ENCODE results near the gene RRP12.
A peak's percentile ranks its signal among the peaks of the same experiment; 100 is the strongest.
"Not testable (repeated sequence)": the region's sequence is repeated elsewhere in the genome, so short reads cannot be mapped to it uniquely, and the experiment has no call there.

Gene RRP12

DNA sequence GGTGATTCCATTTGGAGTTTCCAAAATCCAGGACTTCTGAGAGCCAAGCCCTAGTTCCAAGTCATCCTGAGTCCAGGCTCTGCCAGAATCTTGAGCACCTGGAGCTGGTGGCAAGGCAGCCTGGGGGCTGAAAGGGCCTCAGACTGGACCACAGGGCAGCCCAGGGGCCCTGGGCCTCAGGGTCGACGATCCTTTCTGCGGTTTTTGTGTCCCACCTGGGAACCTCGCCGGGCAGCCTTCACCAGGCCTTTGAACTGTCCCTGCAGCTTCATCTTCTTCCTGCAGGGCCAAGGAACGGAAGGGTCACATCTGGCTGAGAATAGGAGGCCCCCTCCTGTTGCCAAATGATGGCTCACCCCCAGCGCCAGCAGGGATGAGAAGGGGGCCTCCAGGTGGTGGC is 44.2 kb downstream of the RRP12 start:
- H3K27ac ChIP-seq (ENCODE audit: low read length) = no peak overlapping the region
- no CpG with 5 or more reads among the region's 7 CpGs for WGBS (ENCODE audit: insufficient coverage, insufficient read length)

DNA sequence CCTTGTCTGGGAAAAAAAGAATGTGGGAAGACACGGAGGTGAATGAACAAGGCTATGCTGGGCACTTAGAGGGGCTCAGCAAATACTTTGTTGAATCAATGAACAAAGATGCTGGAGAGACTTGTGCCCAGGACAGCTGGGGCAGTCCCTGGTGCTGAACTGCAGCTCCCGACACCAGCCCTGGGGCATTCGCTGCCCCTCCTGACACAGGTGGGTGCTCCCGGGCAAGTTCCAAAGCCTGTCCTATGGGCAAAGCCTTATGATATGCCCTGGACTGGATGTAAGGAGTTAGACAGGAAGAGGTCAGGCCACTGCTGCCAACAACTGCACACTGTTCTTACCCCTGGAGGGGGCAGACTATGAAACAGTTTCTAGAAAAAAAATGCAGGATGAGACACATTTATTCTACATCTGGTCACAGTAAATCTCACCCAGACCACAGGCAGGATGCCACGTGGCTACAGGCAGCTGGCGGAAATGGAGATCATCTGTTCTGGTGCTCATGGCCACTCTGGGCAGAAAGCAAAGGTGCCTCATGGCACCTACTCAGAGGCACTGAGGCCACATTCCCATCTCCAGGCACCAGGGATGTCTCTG is 44.7 kb downstream of the RRP12 start:
- Histone ChIP-seq H3K9me3 (ENCODE audit: control insufficient read depth, insufficient read depth, low read length) (no peaks in the 10 kb centered on the region), H3K4me1 (ENCODE audit: control insufficient read depth, insufficient read depth, low read length) (0 out of 2 replicates have a peak, but pooled peaks cover 1% of the 10 kb centered on the region), H3K27ac (ENCODE audit: low read length) (no peak overlapping the region), H3K36me3 (ENCODE audit: control insufficient read depth, insufficient read depth, low read length) (peaks cover 31% of the 10 kb centered on the region), H3K27me3 (ENCODE audit: control insufficient read depth, insufficient read depth, low read length) (no peaks in the 10 kb centered on the region; the same call in 1 of the 2 replicates), H3K4me3 (ENCODE audit: low read length) (no peak overlapping the region)
- no peak for DNase-seq (ENCODE audit: low read depth, low spot score)
- no CpG with 5 or more reads among the region's 6 CpGs for WGBS (ENCODE audit: insufficient coverage, insufficient read length)

More for the DNA sequence above, 44.2 kb downstream of the RRP12 start:
- no peaks in the 10 kb centered on the region; the same call in 1 of the 2 replicates for H3K27me3 ChIP-seq (ENCODE audit: control insufficient read depth, insufficient read depth, low read length)
- no peak overlapping the region for H3K4me3 ChIP-seq (ENCODE audit: low read length)
- DNase-seq (ENCODE audit: low read depth, low spot score) = no peak
- H3K36me3 ChIP-seq (ENCODE audit: control insufficient read depth, insufficient read depth, low read length) = peaks cover 31% of the 10 kb centered on the region
- 0 out of 2 replicates have a peak, but pooled peaks cover 1% of the 10 kb centered on the region for H3K4me1 ChIP-seq (ENCODE audit: control insufficient read depth, insufficient read depth, low read length)
- H3K9me3 ChIP-seq (ENCODE audit: control insufficient read depth, insufficient read depth, low read length) = no peaks in the 10 kb centered on the region

DNA sequence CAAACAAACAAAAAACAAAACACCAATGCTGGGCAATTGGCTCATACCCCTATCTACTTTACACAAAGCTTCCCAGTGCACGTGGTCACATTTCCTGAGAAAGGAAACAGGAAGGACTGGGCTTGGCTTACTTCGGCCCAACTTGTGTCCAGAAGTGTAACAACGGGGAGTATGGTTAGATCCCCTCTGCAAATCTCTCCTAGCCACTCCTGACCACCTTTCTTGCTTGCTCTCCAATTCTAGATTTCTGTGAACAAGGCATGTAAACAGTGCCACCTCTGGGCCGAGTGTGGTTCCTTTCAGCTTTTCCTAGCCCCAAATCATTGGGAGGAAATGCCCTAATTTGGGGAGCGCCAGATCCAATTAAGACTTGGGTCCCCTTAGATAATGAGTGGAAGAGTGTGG is 45.6 kb downstream of the RRP12 start:
- WGBS (ENCODE audit: insufficient coverage, insufficient read length) = no CpG with 5 or more reads among the region's 5 CpGs
- no peak overlapping the region for H3K4me3 ChIP-seq (ENCODE audit: low read length)
- H3K36me3 ChIP-seq (ENCODE audit: control insufficient read depth, insufficient read depth, low read length) = peaks cover 31% of the 10 kb centered on the region
- H3K4me1 ChIP-seq (ENCODE audit: control insufficient read depth, insufficient read depth, low read length) = 0 out of 2 replicates have a peak, but pooled peaks cover 1% of the 10 kb centered on the region
- no peaks in the 10 kb centered on the region; the same call in 1 of the 2 replicates for H3K27me3 ChIP-seq (ENCODE audit: control insufficient read depth, insufficient read depth, low read length)
- no peaks in the 10 kb centered on the region for H3K9me3 ChIP-seq (ENCODE audit: control insufficient read depth, insufficient read depth, low read length)
- H3K27ac ChIP-seq (ENCODE audit: low read length) = no peak overlapping the region
- no peak for DNase-seq (ENCODE audit: low read depth, low spot score)

DNA sequence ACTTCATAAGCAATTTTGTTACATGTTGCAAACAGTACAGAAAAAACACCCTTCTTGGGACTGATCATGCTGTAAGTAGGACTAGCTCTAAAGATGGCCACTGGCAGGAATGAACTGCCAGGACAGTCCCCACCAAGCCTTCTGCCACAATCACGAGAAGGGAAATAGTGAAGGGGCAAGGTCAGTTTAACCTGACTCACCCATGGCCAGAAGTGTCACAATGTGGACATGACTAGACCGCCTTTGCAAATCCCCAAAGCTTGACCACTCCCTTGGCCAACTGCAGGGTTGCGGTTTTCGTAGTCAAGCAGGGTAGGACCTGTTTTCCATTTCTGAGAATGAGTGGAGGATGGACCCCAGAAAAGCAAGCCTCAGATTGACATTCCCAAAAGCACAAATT is 47.2 kb downstream of the RRP12 start:
- no peak overlapping the region for H3K4me3 ChIP-seq (ENCODE audit: low read length)
- H3K4me1 ChIP-seq (ENCODE audit: control insufficient read depth, insufficient read depth, low read length) = 0 out of 2 replicates have a peak, but pooled peaks cover 1% of the 10 kb centered on the region
- H3K27ac ChIP-seq (ENCODE audit: low read length) = no peak overlapping the region
- no peaks in the 10 kb centered on the region; the same call in 1 of the 2 replicates for H3K27me3 ChIP-seq (ENCODE audit: control insufficient read depth, insufficient read depth, low read length)
- peaks cover 17% of the 10 kb centered on the region for H3K36me3 ChIP-seq (ENCODE audit: control insufficient read depth, insufficient read depth, low read length)
- no peaks in the 10 kb centered on the region for H3K9me3 ChIP-seq (ENCODE audit: control insufficient read depth, insufficient read depth, low read length)
- no peak for DNase-seq (ENCODE audit: low read depth, low spot score)
- no CpG with 5 or more reads among the region's 4 CpGs for WGBS (ENCODE audit: insufficient coverage, insufficient read length)

DNA sequence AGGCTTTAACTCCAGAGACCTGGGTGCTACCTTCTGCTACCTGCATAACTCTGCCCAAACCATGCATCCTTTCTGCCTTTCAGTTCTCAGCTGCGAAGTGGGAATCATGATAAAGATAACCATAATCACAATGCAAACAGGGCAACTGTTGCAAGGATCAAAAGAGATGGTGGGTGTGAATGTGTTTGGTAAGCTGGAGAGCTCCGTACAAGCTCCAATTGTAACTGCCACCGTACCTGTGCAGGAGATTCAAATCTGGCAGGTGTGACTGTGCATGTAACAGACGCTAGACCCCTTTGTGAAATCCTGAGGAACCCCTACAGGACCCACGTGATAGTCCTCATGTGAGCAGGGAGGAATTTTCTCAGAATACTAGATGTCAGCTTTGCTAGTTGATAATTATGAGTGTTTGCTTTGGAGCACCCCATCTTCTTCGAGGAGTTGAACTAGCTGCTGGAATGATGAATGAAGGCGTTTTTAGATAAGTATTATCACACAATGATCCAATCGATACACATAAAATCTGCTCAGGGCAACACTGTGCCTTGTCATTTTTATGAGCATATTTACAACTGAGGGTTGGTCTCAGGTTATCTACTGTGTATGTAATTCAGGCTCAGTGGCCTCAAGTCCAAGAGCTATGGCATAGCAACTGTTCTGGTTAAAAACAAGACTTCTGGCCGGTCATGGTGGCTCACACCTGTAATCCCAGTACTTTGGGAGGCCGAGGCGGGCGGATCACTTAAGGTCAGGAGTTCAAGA is 51.2 kb downstream of the RRP12 start:
- WGBS (ENCODE audit: insufficient coverage, insufficient read length) = no CpG with 5 or more reads among the region's 12 CpGs
- H3K36me3 ChIP-seq (ENCODE audit: control insufficient read depth, insufficient read depth, low read length) = no peaks in the 10 kb centered on the region
- no peak for DNase-seq (ENCODE audit: low read depth, low spot score)
- no peaks in the 10 kb centered on the region for H3K4me1 ChIP-seq (ENCODE audit: control insufficient read depth, insufficient read depth, low read length)
- no peaks in the 10 kb centered on the region for H3K27me3 ChIP-seq (ENCODE audit: control insufficient read depth, insufficient read depth, low read length)
- H3K4me3 ChIP-seq (ENCODE audit: low read length) = no peak overlapping the region
- no peak overlapping the region for H3K27ac ChIP-seq (ENCODE audit: low read length)
- H3K9me3 ChIP-seq (ENCODE audit: control insufficient read depth, insufficient read depth, low read length) = no peaks in the 10 kb centered on the region

DNA sequence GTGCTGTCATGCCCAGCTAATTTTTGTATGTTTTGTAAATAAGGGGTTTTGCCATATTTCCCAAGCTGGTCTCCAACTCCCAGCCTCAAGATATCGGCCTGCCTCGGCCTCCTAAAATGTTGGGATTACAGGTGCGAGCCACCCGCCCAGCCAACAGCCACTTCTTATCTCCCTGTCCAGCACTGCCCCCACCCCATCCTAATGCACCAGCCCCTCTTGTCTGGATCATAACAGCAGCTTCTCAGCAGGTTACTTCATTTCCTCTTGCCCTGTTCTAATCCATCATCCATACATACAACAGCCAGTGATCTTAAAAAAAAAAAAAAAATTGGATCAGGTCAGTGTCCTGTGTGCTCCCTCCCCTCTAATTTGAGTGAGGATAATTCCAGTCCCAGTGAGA is 53.8 kb downstream of the RRP12 start:
- Histone ChIP-seq H3K36me3 (ENCODE audit: control insufficient read depth, insufficient read depth, low read length) (no peaks in the 10 kb centered on the region), H3K9me3 (ENCODE audit: control insufficient read depth, insufficient read depth, low read length) (no peaks in the 10 kb centered on the region), H3K27me3 (ENCODE audit: control insufficient read depth, insufficient read depth, low read length) (no peaks in the 10 kb centered on the region), H3K27ac (ENCODE audit: low read length) (no peak overlapping the region), H3K4me3 (ENCODE audit: low read length) (no peak overlapping the region), H3K4me1 (ENCODE audit: control insufficient read depth, insufficient read depth, low read length) (no peaks in the 10 kb centered on the region)
- WGBS (ENCODE audit: insufficient coverage, insufficient read length) = no CpG with 5 or more reads among the region's 4 CpGs
- DNase-seq (ENCODE audit: low read depth, low spot score) = no peak

DNA sequence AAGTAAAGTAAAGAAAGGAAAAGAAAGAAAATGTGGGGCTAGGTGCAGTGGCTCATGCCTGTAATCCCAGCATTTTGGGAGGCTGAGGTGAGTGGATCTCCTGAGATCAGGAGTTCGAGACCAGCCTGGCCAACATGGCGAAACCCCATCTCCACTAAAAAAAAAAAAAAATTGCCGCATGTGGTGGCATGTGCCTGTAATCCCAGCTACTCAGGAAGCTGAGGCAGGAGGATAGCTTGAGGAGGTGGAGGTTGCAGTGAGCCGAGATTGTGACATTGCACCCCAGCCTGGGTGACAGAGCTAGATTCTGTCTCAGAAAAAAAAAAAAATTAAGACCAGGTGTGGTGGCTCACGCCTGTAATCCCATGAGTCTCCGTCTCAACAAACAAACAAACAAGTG is 57.5 kb downstream of the RRP12 start:
- H3K27me3 ChIP-seq (ENCODE audit: control insufficient read depth, insufficient read depth, low read length); DNase-seq (ENCODE audit: low read depth, low spot score); H3K9me3 ChIP-seq (ENCODE audit: control insufficient read depth, insufficient read depth, low read length); H3K36me3 ChIP-seq (ENCODE audit: control insufficient read depth, insufficient read depth, low read length); H3K27ac ChIP-seq (ENCODE audit: low read length); H3K4me3 ChIP-seq (ENCODE audit: low read length); H3K4me1 ChIP-seq (ENCODE audit: control insufficient read depth, insufficient read depth, low read length): not testable (repeated sequence)
- WGBS (ENCODE audit: insufficient coverage, insufficient read length) = no CpG with 5 or more reads among the region's 6 CpGs

DNA sequence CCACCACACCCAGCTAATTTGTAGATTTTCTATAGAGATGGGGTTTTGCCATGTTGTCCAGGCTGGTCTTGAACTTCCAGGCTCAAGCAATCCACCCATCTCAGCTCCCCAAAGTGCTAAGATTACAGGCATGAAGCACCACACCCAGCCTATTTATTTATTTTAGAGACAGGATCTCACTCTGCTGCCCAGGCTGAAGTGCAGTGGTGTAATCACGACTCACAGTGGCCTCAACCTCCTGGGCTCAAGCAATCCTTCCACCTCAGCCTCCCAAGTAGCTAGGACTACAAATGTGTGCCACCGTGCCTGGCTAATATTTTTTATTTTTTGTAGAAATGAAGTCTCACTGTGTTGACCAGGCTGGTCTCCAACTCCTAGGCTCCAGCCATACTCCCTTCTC is 59.7 kb downstream of the RRP12 start:
- H3K9me3 ChIP-seq (ENCODE audit: control insufficient read depth, insufficient read depth, low read length) = no peaks in the 10 kb centered on the region
- H3K4me3 ChIP-seq (ENCODE audit: low read length) = no peak overlapping the region
- no peaks in the 10 kb centered on the region for H3K27me3 ChIP-seq (ENCODE audit: control insufficient read depth, insufficient read depth, low read length)
- no peaks in the 10 kb centered on the region for H3K4me1 ChIP-seq (ENCODE audit: control insufficient read depth, insufficient read depth, low read length)
- H3K36me3 ChIP-seq (ENCODE audit: control insufficient read depth, insufficient read depth, low read length) = no peaks in the 10 kb centered on the region
- no CpG with 5 or more reads among the region's 2 CpGs for WGBS (ENCODE audit: insufficient coverage, insufficient read length)
- DNase-seq (ENCODE audit: low read depth, low spot score) = no peak
- H3K27ac ChIP-seq (ENCODE audit: low read length) = no peak overlapping the region

DNA sequence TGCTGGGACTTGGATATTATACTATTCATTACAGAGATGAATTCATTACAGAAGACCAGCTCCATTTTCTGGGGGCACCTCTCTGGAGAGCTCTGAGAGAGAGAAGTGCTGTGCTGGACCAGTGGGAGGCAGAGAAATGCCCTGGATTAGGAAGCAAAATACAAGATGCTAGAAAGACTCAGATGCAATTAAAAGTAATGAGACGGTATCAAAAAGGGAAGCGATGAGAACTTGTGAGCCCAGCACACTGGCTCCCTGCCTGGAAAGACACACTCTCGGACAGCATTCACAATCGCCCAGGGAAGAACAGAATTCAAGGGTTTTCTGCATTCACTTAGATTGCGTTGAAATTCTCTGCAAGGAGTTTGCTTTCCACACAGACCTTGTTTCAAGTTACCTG is 63.1 kb downstream of the RRP12 start:
- H3K36me3 ChIP-seq (ENCODE audit: control insufficient read depth, insufficient read depth, low read length) = 0 out of 2 replicates have a peak, but pooled peaks cover 4% of the 10 kb centered on the region
- H3K27ac ChIP-seq (ENCODE audit: low read length) = no peak overlapping the region
- no CpG with 5 or more reads among the region's 5 CpGs for WGBS (ENCODE audit: insufficient coverage, insufficient read length)
- no peaks in the 10 kb centered on the region for H3K27me3 ChIP-seq (ENCODE audit: control insufficient read depth, insufficient read depth, low read length)
- H3K9me3 ChIP-seq (ENCODE audit: control insufficient read depth, insufficient read depth, low read length) = no peaks in the 10 kb centered on the region
- DNase-seq (ENCODE audit: low read depth, low spot score) = no peak
- H3K4me1 ChIP-seq (ENCODE audit: control insufficient read depth, insufficient read depth, low read length) = no peaks in the 10 kb centered on the region
- H3K4me3 ChIP-seq (ENCODE audit: low read length) = no peak overlapping the region

DNA sequence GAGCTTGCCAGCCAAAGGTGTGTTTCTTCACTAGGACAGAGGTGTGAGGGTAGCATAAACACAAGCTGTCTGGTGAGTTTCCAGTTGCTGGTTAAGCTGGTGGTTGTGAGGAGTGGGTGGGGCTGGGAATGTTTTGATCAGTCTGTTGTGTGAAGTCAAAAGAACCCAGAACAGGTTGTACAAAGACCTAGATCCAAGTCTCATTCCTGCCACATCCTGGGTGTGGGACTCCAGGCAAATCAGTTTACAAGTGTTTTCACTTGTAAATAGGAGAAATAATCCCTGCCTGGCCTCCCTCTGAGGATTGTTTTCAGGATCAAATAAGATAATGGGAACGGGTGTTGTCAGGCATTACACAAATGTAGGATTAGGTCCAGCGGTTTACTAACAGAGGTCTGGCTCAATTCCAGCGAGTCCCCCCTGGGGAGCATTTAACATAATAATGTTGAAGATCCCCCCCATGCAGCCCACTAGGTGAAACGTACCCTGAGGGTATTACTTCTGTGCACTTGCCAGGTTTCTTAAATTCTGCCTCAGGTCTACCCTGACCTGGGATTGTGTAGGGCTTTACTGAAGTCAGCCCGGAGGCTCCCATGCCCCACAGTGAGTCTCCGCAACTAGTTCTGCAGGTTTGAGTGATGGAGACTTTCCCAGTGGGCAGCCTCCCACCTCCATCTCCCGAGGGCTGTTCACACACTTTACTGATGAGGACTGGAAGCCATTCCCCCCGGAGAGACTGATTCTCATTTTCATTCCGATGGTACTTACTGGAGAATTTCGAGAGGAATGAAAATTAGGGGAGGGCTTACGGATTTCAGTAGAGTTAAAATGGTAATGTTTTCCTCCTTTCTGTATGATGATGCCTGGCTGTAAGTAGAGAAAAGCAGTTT is 64.0 kb downstream of the RRP12 start:
- DNase-seq (ENCODE audit: low read depth, low spot score) = peak; percentile 78
- H3K4me1 ChIP-seq (ENCODE audit: control insufficient read depth, insufficient read depth, low read length) = no peaks in the 10 kb centered on the region
- H3K36me3 ChIP-seq (ENCODE audit: control insufficient read depth, insufficient read depth, low read length) = 0 out of 2 replicates have a peak, but pooled peaks cover 4% of the 10 kb centered on the region
- H3K4me3 ChIP-seq (ENCODE audit: low read length) = no peak overlapping the region
- no CpG with 5 or more reads among the region's 11 CpGs for WGBS (ENCODE audit: insufficient coverage, insufficient read length)
- no peaks in the 10 kb centered on the region for H3K27me3 ChIP-seq (ENCODE audit: control insufficient read depth, insufficient read depth, low read length)
- peak overlapping the region; percentile 22 for H3K27ac ChIP-seq (ENCODE audit: low read length)
- H3K9me3 ChIP-seq (ENCODE audit: control insufficient read depth, insufficient read depth, low read length) = no peaks in the 10 kb centered on the region
